Osteocyte (in vitro differentiated cells): Measurements from ENCODE around the gene OR6N1. TPM values are rescaled to one million over a fixed set of nuclear protein-coding genes. Genes with fewer than 3 reads are reported as not detected.

Source experiments
- DNase-seq: peaks from one replicate; pipeline ENCODE4 v3.0.0; 2021; ENCODE audit warnings: mixed read lengths; ENCODE audit not compliant: unreplicated experiment; ENCODE audit errors: extremely low spot score
- H3K27ac Mint-ChIP-seq: one replicate; pipeline ENCODE4 v1.8.0; 2021; ENCODE audit warnings: mild to moderate bottlenecking, mixed read lengths; ENCODE audit not compliant: unreplicated experiment
- H3K27me3 Mint-ChIP-seq: one replicate; pipeline ENCODE4 v1.8.0; 2021; ENCODE audit warnings: mixed read lengths; ENCODE audit not compliant: unreplicated experiment
- H3K36me3 Mint-ChIP-seq: one replicate; pipeline ENCODE4 v1.8.0; 2021; ENCODE audit warnings: mixed read lengths; ENCODE audit not compliant: unreplicated experiment
- H3K4me1 Mint-ChIP-seq: one replicate; pipeline ENCODE4 v1.8.0; 2021; ENCODE audit warnings: mixed read lengths; ENCODE audit not compliant: unreplicated experiment
- H3K4me3 Mint-ChIP-seq: one replicate; pipeline ENCODE4 v1.8.0; 2021; ENCODE audit warnings: mild to moderate bottlenecking, moderate library complexity, mixed read lengths; ENCODE audit not compliant: unreplicated experiment
- H3K9me3 Mint-ChIP-seq: one replicate; pipeline ENCODE4 v1.8.0; 2021; ENCODE audit warnings: mixed read lengths; ENCODE audit not compliant: unreplicated experiment
- total RNA-seq: library from RNA; stranded (reverse); gene quantifications from 2 replicates; pipeline ENCODE4 v1.2.1, GENCODE V29; 2021
- TF ChIP-seq, protein P1 (sequence below): fragments of 200-600 bp; sonication (generic); IDR thresholded peaks from 2 replicates; pipeline ENCODE4 v1.5.0; 2021; ENCODE audit warnings: antibody characterized with exemption, mild to moderate bottlenecking, moderate library complexity

The OR6N1 gene
- total RNA-seq, 1 donor from 2014 or later: not detected

DNA sequence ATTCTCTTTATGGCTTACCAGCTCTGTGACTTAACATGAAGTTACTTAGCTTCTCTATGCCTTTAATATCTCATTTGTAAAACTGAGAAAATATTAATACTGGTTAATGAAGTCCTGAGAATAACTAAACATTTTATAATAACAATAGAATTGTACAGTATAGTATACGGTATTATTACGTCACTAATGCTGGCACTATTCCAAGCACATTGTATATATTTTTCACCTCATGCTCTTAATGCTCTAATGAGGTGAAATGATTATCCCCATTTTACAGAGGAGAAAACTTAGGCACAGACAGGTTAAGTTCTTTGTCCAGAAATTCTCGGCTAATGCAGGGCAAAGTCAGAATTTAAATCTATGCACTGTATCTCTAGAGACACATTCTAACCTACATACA, 52.3 kb downstream of the OR6N1 start:
- Mint-ChIP-seq H3K4me1 (no peaks in the 10 kb centered on the region), H3K36me3 (no peaks in the 10 kb centered on the region), H3K9me3 (no peaks in the 10 kb centered on the region), H3K27me3 (peaks cover 2% of the 10 kb centered on the region), H3K27ac (no peak overlapping the region), H3K4me3 (no peak overlapping the region)
- no peak for DNase-seq
- TF ChIP-seq, protein P1, sequence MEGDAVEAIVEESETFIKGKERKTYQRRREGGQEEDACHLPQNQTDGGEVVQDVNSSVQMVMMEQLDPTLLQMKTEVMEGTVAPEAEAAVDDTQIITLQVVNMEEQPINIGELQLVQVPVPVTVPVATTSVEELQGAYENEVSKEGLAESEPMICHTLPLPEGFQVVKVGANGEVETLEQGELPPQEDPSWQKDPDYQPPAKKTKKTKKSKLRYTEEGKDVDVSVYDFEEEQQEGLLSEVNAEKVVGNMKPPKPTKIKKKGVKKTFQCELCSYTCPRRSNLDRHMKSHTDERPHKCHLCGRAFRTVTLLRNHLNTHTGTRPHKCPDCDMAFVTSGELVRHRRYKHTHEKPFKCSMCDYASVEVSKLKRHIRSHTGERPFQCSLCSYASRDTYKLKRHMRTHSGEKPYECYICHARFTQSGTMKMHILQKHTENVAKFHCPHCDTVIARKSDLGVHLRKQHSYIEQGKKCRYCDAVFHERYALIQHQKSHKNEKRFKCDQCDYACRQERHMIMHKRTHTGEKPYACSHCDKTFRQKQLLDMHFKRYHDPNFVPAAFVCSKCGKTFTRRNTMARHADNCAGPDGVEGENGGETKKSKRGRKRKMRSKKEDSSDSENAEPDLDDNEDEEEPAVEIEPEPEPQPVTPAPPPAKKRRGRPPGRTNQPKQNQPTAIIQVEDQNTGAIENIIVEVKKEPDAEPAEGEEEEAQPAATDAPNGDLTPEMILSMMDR: no peak

DNA sequence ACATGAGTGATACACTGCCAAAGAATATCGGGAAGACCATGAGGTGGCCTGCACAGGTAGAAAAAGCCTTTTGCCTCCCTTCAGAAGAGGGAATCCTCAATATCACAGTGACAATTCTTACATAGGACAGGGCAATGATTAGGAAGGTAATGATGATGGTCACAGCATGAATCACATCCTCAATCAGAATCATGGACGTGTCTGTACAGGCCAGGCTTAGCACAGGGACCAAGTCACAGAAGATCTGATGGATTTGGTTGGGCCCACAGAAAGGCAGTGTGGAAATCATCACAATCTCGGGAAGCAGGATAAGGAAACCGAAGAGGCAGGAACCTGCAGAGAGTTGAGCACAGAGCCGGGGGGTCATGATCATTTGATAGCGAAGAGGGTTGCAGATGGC, 54.7 kb downstream of the OR6N1 start:
- no peaks in the 10 kb centered on the region for H3K36me3 Mint-ChIP-seq
- TF ChIP-seq, protein P1: no peak

DNA sequence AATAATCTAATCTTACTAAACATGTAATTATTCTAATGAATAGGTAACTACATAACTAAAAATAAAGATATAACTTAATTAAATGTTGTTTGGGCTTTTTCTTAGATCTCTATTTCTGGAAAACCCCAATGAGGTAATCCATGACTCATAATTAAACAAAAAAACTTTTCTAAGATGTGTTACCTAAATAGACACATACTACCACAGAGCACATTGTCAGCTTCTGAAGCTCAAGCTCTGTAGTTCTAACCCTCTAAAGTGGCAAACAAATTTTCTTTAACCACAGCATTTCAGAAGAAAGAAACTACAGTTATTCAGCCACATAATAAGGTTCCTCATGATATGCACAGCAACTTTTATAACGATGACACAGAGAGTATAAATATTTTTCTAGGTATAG, 55.7 kb downstream of the OR6N1 start:
- TF ChIP-seq, protein P1: no peak
- H3K4me3 Mint-ChIP-seq: no peak overlapping the region
- H3K9me3 Mint-ChIP-seq: no peaks in the 10 kb centered on the region
- H3K27ac Mint-ChIP-seq: no peak overlapping the region
- peaks cover 3% of the 10 kb centered on the region for H3K27me3 Mint-ChIP-seq
- no peaks in the 10 kb centered on the region for H3K36me3 Mint-ChIP-seq
- no peak for DNase-seq
- no peaks in the 10 kb centered on the region for H3K4me1 Mint-ChIP-seq

More for the DNA sequence above, 54.7 kb downstream of the OR6N1 start:
- Mint-ChIP-seq H3K9me3 (no peaks in the 10 kb centered on the region), H3K27ac (no peak overlapping the region), H3K4me1 (no peaks in the 10 kb centered on the region), H3K27me3 (peaks cover 2% of the 10 kb centered on the region), H3K4me3 (no peak overlapping the region)
- no peak for DNase-seq

DNA sequence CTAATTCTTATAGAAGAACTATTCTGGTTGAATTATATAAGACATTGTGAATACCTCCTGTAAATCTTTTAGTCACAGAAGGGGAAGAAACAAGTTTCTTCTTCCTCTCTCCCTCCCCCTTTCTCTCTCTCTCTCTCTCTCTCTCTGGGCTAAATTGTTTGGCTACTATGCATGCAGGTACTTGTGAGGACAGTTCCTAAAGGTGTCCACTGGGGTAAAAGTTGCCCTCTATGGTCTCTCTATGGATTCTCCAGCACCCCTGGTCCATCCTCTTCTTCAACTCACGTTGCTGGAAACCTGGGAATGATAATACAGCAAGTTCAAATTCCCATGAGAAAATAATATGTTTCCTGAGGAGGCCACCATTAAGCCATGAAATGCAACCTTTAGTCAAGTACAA, 57.2 kb downstream of the OR6N1 start:
- H3K9me3 Mint-ChIP-seq: no peaks in the 10 kb centered on the region

More for the DNA sequence above, 57.2 kb downstream of the OR6N1 start:
- H3K36me3 Mint-ChIP-seq: no peaks in the 10 kb centered on the region
- TF ChIP-seq, protein P1: no peak
- H3K27ac Mint-ChIP-seq: no peak overlapping the region
- peaks cover 4% of the 10 kb centered on the region for H3K27me3 Mint-ChIP-seq
- H3K4me1 Mint-ChIP-seq: no peaks in the 10 kb centered on the region
- H3K4me3 Mint-ChIP-seq: no peak overlapping the region
- DNase-seq: no peak

Other genes starting within 250 kb of the OR6N1 start
- gene OR6Y1, start 217.8 kb downstream of the OR6N1 start, total RNA-seq: not detected in 2 replicates
- gene OR6P1, start 201.6 kb downstream of the OR6N1 start, total RNA-seq: not detected in 2 replicates
- not detected in 2 replicates for gene OR10X1, start 192.3 kb downstream of the OR6N1 start, total RNA-seq
- not detected in 2 replicates for gene OR10Z1, start 166.9 kb downstream of the OR6N1 start, total RNA-seq
- gene SPTA1, start 85.5 kb downstream of the OR6N1 start, total RNA-seq: not detected in 2 replicates
- not detected in 2 replicates for gene OR6K2, start 71.5 kb downstream of the OR6N1 start, total RNA-seq
- not detected in 2 replicates for gene OR6K3, start 51.5 kb downstream of the OR6N1 start, total RNA-seq
- gene OR6K6, start 17.5 kb downstream of the OR6N1 start, total RNA-seq: not detected in 2 replicates
- not detected in 2 replicates for gene OR6N2, start 9.0 kb upstream of the OR6N1 start, total RNA-seq
- not detected in 2 replicates for gene MNDA, start 59.2 kb upstream of the OR6N1 start, total RNA-seq
- gene PYHIN1, start 159.4 kb upstream of the OR6N1 start, total RNA-seq: not detected in 2 replicates
- gene IFI16, start 237.7 kb upstream of the OR6N1 start, total RNA-seq: 62.4 and 65.9 TPM in 2 replicates